D721Med (cell line): ENCODE measurements around the gene SRGAP2.
"Not testable (repeated sequence)": the region's sequence is repeated elsewhere in the genome, so short reads cannot be mapped to it uniquely, and the experiment has no call there.

Source experiments
- DNase-seq: peaks from one replicate; pipeline ENCODE4 v3.0.0; 2011; ENCODE audit warnings: low spot score; ENCODE audit not compliant: insufficient read length
- FAIRE-seq: peaks from 2 replicates; lab custom pipeline; 2011; peaks lifted over from hg19 to GRCh38; lab: Jason Lieb, UNC

SRGAP2 gene

GRCh38 chr1:206196748-206197424 is 6.5 kb upstream of the SRGAP2 start:
- not testable (repeated sequence) for DNase-seq, FAIRE-seq

GRCh38 chr1:206202789-206203363 is 465 bp upstream of the SRGAP2 start, which contains the start of gene FAM72A:
Gene FAM72A, minus strand, starts transcription at chr1:206202839. Its CDS starts 814 bp downstream, at chr1:206202025.
- not testable (repeated sequence) for FAIRE-seq, DNase-seq

GRCh38 chr1:206204159-206204511 is 794 bp downstream of the SRGAP2 start:
- not testable (repeated sequence) for DNase-seq, FAIRE-seq

- not testable (repeated sequence) for FAIRE-seq, DNase-seq
These were observed 1.5 kb downstream of the SRGAP2 start for GRCh38 chr1:206204871-206205270.

GRCh38 chr1:206205569-206205968 is 2.2 kb downstream of the SRGAP2 start:
- DNase-seq: not testable (repeated sequence)

GRCh38 chr1:206210802-206211201 is 7.5 kb downstream of the SRGAP2 start:
- DNase-seq, FAIRE-seq: not testable (repeated sequence)

More at GRCh38 chr1:206205569-206205968, 2.2 kb downstream of the SRGAP2 start:
- not testable (repeated sequence) for FAIRE-seq

GRCh38 chr1:206215600-206216392 is 12.5 kb downstream of the SRGAP2 start:
- FAIRE-seq, DNase-seq: not testable (repeated sequence)

GRCh38 chr1:206218285-206218684 is 14.9 kb downstream of the SRGAP2 start:
- FAIRE-seq, DNase-seq: not testable (repeated sequence)

- DNase-seq, FAIRE-seq: not testable (repeated sequence)
These were observed 15.4 kb downstream of the SRGAP2 start for GRCh38 chr1:206218765-206219164.

- not testable (repeated sequence) for DNase-seq, FAIRE-seq
These were observed 16.4 kb downstream of the SRGAP2 start for GRCh38 chr1:206219514-206220331.

- DNase-seq, FAIRE-seq: not testable (repeated sequence)
These were observed 17.1 kb downstream of the SRGAP2 start for GRCh38 chr1:206220332-206221000.

GRCh38 chr1:206221585-206221984 is 18.2 kb downstream of the SRGAP2 start:
- not testable (repeated sequence) for FAIRE-seq

GRCh38 chr1:206224190-206224776 is 20.9 kb downstream of the SRGAP2 start:
- not testable (repeated sequence) for FAIRE-seq, DNase-seq

More at GRCh38 chr1:206221585-206221984, 18.2 kb downstream of the SRGAP2 start:
- not testable (repeated sequence) for DNase-seq

GRCh38 chr1:206225386-206225785 is 22.0 kb downstream of the SRGAP2 start:
- DNase-seq, FAIRE-seq: not testable (repeated sequence)

- not testable (repeated sequence) for DNase-seq, FAIRE-seq
These were observed 23.5 kb downstream of the SRGAP2 start for GRCh38 chr1:206226886-206227285.

- FAIRE-seq, DNase-seq: not testable (repeated sequence)
These were observed 25.9 kb downstream of the SRGAP2 start for GRCh38 chr1:206229286-206229685.

- FAIRE-seq, DNase-seq: not testable (repeated sequence)
These were observed 28.6 kb downstream of the SRGAP2 start for GRCh38 chr1:206231989-206232388.

- FAIRE-seq, DNase-seq: not testable (repeated sequence)
These were observed 29.8 kb downstream of the SRGAP2 start for GRCh38 chr1:206232970-206233645.
